ENCODE data around the gene NAP1L1.

The NAP1L1 gene

GRCh38 chr12:76084863-76085519 is 506 bp upstream of the NAP1L1 start:
- DNase-seq (ENCODE audit: low spot score) = no peak
- no peak for TF ChIP-seq CTCF (IDR thresholded peaks at IDR 0.05)
- H3K4me3 ChIP-seq = peak overlapping the region; percentile 85

DNA sequence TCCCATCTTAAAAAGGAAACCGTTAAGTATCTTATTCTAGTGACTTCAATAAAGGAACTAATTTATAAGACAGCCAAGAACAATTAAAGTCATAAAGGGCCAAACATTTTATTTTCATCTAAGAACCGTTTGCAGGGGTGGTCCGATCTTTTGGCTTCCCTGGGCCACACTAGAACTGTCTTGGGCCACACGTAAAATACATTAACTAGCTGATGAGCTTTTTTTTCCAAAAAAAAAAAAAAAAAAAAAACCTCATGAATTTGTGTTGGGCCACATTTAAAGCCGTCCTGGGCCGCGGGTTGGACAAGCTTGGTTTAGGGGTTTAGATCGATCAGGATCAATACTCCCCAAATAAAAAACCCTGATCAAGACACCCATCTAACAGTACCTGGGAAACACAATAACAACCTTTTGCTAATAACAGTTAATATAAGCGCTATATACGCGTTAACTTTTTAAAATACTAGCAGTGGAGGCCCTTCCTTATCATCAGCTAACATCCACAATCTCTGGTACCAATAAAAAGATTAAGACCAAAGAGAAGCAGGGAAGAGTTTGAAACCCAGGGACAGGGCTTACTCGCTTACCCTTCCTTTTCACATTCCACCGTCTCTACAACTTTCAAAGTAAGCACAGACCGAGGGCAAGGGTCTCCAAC is 1.1 kb downstream of the NAP1L1 start:
- Histone ChIP-seq H3K4me3 (peak overlapping the region; percentile 85), H3K27ac (peak overlapping the region; percentile 98 to 100)
- DNase-seq (ENCODE audit: low spot score) = no peak
- TF ChIP-seq CTCF (IDR thresholded peaks at IDR 0.05) = no peak

More at GRCh38 chr12:76084863-76085519, 506 bp upstream of the NAP1L1 start:
- H3K27ac ChIP-seq = peak overlapping the region; percentile 98 to 100

- TF ChIP-seq CTCF (IDR thresholded peaks at IDR 0.05) = no peak
- no peak for DNase-seq (ENCODE audit: low spot score)
- peak overlapping the region; percentile 7 for H3K4me3 ChIP-seq
Observed at GRCh38 chr12:76081909-76082308, 2.6 kb downstream of the NAP1L1 start.

GRCh38 chr12:76080729-76081415 is 3.6 kb downstream of the NAP1L1 start:
- no peak overlapping the region for H3K27ac ChIP-seq
- H3K4me3 ChIP-seq = peak overlapping the region; percentile 3
- no peak for DNase-seq (ENCODE audit: low spot score)
- TF ChIP-seq CTCF (IDR thresholded peaks at IDR 0.05) = no peak

More at GRCh38 chr12:76081909-76082308, 2.6 kb downstream of the NAP1L1 start:
- H3K27ac ChIP-seq = no peak overlapping the region

GRCh38 chr12:76080017-76080728 is 4.3 kb downstream of the NAP1L1 start:
- Histone ChIP-seq H3K4me3 (no peak overlapping the region), H3K27ac (no peak overlapping the region)
- no peak for DNase-seq (ENCODE audit: low spot score)
- no peak for TF ChIP-seq CTCF (IDR thresholded peaks at IDR 0.05)

DNA sequence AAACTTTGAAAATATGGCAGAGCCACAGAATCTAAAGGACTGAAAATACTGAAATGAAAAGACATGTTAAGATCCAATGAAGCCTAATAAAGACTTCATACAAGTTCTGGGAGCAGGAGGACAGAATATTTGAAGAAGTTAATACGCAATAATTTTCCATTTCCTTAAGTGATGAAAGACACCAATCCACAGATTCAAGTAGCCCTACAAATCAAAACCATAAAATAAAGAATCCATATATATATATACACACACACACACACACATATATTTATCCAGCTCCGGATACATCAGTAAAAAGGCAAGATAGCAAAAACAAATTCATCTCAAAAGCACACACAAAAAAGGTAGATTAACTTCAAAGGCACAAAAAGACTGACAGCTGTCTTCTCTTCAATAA is 5.7 kb downstream of the NAP1L1 start:
- TF ChIP-seq CTCF (IDR thresholded peaks at IDR 0.05) = no peak
- no peak for DNase-seq (ENCODE audit: low spot score)
- Histone ChIP-seq H3K4me3 (no peak overlapping the region), H3K27ac (no peak overlapping the region)
